Ishikawa (cell line): ENCODE measurements around the gene MBTPS1.

Source experiments
- CEBPB ChIP-seq: IDR thresholded peaks from 2 replicates; pipeline ENCODE4 v1.6.1; 2012
- EP300 ChIP-seq: IDR thresholded peaks from 2 replicates; pipeline ENCODE4 v1.6.1; 2012; ENCODE audit warnings: borderline replicate concordance
- MAX ChIP-seq: IDR thresholded peaks from 2 replicates; pipeline ENCODE4 v1.6.1; 2012
- REST ChIP-seq: IDR thresholded peaks from 2 replicates; pipeline ENCODE4 v1.6.1; 2012; ENCODE audit warnings: low read depth, mild to moderate bottlenecking
- TAF1 ChIP-seq: IDR thresholded peaks from 2 replicates; pipeline ENCODE4 v1.6.1; 2012; ENCODE audit warnings: low read depth, mild to moderate bottlenecking
- TCF12 ChIP-seq: IDR thresholded peaks from 2 replicates; pipeline ENCODE4 v1.6.1; 2012; ENCODE audit warnings: low read depth
- TEAD4 ChIP-seq: IDR thresholded peaks from 2 replicates; pipeline ENCODE4 v1.6.1; 2012
- YY1 ChIP-seq: IDR thresholded peaks from 2 replicates; pipeline ENCODE4 v1.6.1; 2012; ENCODE audit warnings: low read depth

- no peak for TF ChIP-seq REST
- TF ChIP-seq TCF12: no peak
- no peak for TF ChIP-seq TEAD4
- TF ChIP-seq YY1: no peak
- no peak for TF ChIP-seq MAX
- no peak for TF ChIP-seq EP300
- no peak for TF ChIP-seq TAF1
- no peak for TF ChIP-seq CEBPB
These were observed 77.0 kb downstream of the MBTPS1 start for GRCh38 chr16:84039696-84040095.
